Measurements from ENCODE around the gene CAMKMT.
"Not testable (repeated sequence)": the region's sequence is repeated elsewhere in the genome, so short reads cannot be mapped to it uniquely, and the experiment has no call there.

CAMKMT gene

DNA sequence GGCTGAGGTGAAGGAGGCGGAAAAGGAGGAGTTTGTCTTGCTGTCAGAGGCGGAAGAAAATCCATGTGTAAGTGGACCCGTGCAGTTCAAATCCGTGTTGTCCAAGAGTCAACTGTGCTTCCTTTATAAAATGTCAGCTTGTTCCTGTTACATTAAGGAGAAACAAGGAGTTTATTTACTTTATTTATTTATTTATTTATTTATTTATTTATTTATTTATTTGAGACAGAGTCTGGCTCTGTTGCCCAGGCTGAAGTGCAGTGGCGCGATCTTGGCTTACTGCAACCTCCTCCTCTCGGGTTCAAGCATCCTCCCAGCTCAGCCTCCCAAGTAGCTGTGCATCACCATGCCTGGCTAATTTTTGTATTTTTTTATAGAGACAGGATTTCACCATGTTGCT lies 143.9 kb downstream of the CAMKMT start:
- not testable (repeated sequence) for DNase-seq (ENCODE audit: low spot score)

DNA sequence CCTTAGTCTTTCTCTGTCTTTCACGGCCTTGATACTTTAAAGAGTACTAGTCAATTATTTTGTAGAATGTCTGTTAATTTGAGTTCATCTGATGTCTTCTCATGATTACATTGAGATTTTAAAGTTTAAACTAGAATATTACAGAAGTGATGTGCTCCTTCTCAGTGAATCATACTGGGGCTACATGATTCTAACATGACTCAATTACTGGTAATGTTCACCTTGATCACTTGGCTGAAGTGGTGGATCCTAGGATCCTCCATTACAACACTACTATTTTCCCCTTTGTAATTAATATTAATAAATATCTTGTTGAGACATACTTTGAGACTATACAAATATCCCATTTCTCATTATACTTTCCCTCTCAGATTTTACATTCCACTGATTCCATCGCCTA lies 148.5 kb downstream of the CAMKMT start:
- DNase-seq (ENCODE audit: low spot score): no peak

DNA sequence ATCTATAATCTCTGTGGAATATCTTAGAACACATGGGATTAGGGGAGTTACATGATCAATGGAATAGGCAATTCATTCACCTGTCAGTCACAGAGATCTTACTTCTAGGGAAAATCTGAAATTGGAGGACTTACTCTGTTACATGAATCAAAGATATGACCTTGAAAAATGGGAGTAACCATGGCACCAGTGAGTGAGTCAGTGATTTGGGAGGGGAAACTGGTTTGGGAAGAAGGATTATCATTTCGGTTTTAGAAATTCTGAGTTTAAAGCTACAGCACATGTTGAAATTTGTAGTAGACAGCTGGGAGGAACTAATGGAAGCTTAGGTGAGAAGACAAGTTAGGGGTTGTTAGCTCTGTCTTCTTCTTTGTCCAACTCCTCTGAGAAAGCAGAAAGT lies 153.7 kb downstream of the CAMKMT start:
- no peak for DNase-seq (ENCODE audit: low spot score)

DNA sequence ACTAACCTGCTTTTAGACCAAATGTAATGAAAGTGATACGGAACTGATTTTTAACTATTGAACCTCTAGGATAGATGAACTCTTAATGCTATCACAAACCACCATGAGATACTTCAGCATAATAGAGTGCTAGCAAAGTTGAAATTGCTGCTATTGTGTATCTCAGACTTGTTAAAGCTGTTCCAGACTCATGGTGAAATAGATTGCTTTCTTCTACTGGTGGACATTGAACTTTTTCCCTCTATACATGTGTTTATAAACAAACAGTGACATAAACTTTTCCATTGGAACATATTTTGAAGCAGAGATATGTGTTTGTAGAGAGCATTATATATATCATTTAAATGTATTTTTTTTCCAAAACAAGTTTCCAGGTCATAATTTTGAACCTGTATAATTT lies 157.3 kb downstream of the CAMKMT start:
- no peak for DNase-seq (ENCODE audit: low spot score)

DNA sequence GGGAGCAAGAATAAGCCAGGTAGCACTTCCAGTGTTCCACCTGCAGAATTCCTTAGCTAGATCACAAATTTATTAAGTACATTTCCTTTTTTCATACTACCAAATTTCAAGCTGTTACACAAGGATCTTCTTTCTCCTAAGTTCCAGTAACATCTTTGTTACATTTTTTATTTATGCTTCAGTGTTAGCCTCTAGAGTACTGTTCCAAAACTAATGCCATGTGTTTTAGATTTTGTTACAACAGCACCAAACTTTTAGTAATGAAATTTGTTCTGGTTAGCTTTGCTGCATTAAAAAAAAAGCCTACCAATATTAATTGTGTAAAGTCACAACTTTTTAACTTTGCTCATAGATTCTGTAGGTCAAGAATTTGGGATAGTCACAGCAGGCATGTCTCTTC lies 161.1 kb downstream of the CAMKMT start:
- no peak for DNase-seq (ENCODE audit: low spot score)

DNA sequence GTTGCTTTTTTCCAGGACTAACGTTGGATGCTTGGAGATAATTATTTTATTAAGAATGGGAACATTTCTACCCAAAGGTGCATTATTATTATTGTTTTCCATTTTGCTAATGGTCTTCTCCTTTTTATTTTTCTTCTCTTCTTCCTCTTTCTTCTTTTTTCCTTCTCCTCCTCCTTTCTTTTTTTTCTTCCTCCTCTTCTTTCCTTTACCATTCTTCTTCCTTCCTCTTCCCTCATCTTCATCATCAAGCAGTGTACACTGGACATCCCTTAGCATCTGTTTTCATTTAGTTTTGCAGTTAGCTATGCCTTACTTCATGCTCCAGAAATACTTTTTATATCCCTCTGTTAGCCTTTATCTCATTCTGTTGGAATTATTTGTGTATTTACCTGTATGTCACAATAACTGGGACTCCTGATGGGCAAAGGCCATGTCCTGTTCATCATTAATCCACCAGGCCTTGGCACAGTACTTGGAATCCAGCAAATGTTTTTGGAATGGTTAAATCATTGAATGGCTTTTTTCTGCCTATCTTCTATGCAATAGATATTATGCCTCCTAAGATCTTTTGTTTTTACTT lies 162.7 kb downstream of the CAMKMT start:
- no peak for DNase-seq (ENCODE audit: low spot score)

DNA sequence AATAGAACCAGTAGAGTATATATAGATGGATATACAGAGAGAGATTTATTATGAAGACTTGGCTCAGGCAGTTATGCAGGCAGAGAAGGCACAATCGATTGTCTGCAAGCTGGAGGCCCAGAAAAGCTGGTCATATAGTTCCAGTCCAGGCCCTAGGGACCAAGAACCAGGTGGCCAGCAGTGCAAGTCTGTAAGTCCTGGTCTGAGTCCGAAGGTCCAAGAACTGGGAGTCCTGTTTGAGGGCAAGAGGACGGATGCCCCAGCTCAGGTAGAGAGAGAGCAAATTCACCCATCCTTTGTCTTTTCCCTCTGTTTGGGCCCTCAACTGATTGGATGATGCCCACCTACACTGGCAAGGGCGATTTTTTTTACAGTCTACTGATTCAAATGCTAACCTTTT lies 164.6 kb downstream of the CAMKMT start:
- DNase-seq (ENCODE audit: low spot score): no peak

DNA sequence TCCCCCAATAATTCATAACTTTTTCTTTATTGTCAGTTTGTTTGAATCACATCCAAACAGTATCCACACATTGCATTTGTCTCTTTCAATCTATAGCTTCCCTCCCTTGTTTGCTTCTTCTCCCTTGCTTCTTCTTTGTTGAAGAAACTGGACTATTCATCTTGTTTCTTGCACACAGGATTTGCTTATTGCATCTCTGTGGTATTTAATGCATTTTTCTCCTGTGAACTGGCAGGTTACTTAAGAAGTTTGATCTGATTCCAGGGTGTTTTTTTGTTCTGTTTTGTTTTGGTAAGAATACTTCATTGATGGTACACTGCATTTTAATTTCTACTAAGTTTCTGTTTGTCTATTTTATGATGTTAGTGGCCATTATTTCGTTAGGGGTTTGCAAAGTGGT lies 166.8 kb downstream of the CAMKMT start:
- DNase-seq (ENCODE audit: low spot score): no peak

DNA sequence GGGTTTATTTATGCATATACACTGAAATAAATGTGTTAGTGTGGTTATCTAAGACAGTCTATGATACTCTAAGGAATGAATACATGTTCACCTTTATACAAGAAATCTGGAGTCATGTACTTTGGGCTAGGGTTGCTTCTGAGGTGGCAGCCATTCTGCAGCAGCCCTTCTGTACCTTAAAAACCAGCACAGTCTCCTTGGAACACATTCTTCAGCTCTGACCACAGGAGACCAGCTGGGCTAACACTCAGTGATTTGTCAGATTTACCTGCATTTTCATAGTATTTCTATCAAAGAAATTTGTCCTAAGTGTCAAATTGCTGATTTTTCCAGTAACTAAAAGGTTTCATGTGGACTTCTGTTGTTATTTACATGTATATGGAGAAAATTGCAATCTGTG lies 167.7 kb downstream of the CAMKMT start:
- DNase-seq (ENCODE audit: low spot score): no peak

DNA sequence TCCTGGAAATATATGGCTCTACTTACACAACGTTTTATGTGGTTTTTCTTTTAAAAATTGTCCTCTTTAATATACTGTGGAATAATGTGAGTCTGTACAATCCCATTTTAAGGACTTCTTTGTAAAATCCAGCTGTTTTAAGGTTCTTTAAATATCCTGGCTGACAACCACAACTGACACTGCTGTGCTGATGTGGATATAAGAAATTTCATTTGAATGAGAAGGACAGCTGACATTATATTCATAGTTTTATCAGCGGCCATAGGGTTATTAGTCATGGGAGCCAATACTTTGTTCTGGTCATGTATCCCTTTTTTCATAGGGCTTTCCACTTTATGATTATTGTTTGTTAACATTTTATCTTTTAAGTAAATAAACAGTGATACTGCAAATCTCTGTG lies 169.5 kb downstream of the CAMKMT start:
- no peak for DNase-seq (ENCODE audit: low spot score)

DNA sequence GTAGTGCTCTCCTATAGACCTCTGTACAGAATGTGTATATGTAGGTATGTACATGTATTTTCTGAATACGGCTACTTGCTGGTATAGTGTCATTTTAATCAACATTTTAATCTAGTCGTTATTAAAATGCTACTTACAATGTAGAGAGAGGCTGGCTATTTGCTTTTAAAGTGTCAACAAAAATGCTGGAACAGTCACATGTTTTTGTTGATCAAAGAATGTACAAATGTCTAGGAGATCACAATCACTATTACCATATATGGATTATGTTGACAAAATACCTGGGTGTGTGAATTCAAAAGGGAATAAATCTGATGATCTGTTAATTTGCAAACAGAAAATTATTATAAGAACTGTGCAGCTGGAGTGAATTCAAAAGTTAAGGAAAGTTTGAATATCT lies 170.3 kb downstream of the CAMKMT start:
- DNase-seq (ENCODE audit: low spot score): no peak

DNA sequence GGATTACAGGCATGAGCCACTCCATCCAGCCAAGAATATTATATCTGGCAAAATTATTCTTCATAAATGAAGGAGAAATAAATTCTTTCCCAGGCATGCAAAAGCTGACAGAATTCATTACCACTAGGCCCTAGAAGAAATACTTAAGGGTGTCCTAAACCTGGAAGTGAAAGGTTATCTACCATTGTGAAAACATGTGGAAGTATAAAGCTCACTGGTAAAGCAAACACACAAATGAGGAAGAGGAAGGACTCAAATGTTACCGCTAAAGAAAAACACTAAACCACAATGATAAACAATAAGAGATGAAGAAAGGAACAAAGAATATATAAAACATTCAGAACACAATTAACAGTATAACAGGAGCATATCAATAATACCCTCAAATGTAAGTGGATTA lies 171.8 kb downstream of the CAMKMT start:
- no peak for DNase-seq (ENCODE audit: low spot score)

DNA sequence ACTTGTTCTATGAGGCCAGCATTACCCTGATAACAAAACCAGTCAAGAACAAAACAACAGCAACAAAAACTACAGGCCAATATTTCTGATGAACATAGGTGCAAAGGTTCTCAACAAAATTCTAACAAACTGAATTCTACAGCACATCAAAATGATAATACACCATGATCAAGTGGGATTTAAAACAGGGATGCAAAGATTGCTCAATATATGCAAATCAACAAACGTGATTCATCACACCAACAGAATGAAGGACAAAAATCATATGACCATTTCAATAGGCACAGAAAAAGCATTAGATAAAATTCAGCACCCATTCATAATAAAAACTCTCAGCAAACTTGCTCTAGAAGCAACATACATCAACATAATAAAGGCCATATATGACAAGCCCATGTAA lies 173.6 kb downstream of the CAMKMT start:
- no peak for DNase-seq (ENCODE audit: low spot score)

DNA sequence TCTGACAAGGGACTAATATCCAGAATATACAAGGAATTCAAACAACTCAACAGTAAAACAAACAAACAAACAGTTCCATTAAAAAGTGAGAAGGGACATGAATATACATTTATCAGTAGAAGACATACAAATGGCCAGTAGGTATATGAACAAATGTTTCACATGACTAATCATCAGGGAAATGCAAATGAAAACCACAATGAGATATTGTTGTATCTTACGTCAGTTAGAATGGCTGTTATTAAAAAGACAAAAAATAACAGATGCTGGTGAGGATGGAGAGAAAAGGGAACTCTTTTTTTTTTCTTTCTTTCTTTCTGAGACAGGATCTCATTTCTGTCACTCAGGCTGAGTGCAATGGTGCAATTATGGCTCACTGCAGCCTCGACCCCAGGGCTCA lies 175.5 kb downstream of the CAMKMT start:
- DNase-seq (ENCODE audit: low spot score): peak; percentile 38

DNA sequence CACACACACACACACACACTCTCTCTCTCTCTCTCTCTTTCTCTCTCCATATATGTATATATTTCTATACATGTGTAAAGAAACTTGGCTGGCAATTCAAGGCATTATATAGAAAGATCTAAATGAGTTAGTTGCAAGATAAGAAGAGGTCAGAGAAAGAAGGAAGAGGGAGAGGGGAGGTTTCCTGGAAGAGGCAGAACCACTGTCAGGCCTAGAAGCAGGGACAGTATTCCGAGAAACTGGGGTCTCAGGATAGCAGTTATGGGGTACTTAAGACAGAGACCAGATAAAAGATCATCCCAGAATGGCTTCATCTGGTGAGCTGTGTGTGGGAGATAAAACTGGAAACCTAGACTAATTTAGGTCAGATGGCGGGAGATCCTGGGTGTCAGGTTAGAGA lies 180.8 kb downstream of the CAMKMT start:
- DNase-seq (ENCODE audit: low spot score): no peak

DNA sequence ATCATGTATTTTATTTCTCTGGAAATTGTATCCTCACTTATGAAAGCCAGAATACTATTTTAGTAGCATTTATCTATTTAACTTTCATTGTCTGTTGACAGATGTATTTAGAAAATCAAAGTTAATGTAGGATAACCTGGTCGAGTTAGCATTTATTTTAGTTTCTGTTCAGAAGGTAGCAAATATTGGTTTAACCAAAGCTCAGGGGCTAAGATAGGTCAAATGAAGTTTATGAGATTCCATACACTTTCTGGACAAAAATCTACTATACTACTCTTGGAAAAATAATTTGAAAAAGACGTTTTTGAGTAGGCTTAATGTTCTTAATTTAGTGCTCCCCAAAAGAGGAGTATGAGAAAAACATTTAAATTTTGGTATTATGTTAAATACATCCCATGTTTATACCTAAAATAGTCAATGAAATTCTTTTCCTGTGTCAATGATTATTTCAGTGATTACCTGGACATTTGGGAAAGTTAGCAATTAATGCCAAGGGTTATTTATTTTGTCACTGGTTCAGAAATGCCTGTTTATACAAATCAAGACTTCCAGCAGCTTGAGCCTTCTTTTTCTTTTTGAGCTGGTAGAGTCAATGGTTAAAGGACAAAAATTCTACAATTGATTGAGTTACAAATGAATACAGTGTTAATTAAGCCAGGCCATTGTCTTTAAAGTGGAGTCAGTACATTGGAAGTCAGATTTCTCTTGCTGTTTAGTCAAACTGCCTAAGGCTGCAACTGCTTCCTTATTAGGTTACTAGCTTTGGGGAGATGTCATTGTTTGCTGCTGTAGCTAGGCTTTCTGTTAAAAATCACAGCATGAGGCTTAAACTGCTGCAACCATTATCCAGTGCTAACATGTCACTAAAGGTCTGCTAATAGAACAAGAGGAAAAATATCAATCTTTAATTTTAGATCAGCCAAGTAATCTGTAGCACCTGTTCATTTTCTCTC lies 182.3 kb downstream of the CAMKMT start:
- no peak for DNase-seq (ENCODE audit: low spot score)

DNA sequence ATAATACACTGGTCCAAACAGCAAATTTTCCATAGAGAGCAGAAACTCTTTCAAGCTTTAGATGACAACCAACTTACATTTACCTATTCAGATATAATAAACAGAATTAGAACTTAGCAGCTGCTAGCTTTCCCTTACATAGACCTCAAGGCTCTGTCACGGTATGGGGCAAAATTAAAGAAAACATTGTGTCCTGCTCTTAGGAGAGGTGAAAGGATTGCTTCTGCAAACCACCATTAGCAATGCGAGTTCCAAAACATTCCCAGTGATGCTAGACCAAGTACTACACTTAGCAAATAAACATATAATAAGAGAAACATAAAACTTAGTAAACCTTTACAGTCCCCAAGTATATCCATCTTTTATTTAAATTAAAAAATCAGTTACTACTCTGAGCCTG lies 183.3 kb downstream of the CAMKMT start:
- DNase-seq (ENCODE audit: low spot score): no peak

DNA sequence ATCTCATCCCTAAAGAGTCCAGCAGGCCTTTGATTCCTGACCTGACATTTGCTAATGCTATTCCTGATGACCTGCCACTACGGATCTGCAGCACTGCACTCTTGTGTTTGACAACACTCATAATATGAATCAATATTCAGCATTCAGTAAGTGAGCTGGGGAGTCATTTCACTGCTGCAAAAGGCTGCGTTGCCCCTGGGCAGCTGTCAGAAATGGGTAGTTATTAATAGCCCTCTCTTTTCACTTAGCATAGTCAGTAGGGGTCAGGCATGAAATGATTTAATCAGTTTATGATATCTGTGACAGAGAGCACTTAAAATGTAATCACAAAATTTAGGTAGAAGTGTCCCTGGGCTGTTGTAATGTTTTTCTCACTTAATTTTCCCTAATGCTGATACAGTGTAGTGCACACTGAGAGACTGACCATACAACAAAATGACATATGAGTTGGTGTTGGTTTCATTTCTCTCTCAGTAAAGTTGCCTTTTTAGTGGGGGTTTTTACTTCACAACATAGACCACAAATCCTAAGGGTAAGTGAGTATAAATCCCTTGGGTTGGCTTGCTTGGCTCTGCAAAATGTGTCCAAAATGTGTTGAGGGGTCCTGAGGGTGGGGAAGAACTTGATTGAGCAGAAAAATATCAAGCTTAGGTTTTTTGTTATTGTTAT lies 184.8 kb downstream of the CAMKMT start:
- no peak for DNase-seq (ENCODE audit: low spot score)

DNA sequence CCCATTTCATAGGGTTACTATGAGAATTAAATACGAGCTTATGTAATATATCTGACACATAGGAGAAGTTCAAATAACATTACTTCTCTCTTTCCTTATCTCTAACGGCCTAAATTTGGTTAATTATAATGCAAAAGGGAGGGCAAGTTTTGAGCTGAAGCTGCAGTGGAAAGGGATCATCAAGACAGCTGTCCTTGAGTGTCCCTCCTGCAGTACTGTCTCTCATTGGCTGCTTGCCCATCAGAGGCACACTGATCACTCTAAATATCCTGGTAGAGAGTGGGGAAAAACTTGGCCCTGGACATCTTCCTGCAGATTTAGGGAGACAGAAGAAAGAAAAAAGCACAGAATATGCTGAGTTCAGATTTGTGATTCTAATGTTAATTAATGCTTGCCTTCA lies 186.0 kb downstream of the CAMKMT start:
- DNase-seq (ENCODE audit: low spot score): no peak

DNA sequence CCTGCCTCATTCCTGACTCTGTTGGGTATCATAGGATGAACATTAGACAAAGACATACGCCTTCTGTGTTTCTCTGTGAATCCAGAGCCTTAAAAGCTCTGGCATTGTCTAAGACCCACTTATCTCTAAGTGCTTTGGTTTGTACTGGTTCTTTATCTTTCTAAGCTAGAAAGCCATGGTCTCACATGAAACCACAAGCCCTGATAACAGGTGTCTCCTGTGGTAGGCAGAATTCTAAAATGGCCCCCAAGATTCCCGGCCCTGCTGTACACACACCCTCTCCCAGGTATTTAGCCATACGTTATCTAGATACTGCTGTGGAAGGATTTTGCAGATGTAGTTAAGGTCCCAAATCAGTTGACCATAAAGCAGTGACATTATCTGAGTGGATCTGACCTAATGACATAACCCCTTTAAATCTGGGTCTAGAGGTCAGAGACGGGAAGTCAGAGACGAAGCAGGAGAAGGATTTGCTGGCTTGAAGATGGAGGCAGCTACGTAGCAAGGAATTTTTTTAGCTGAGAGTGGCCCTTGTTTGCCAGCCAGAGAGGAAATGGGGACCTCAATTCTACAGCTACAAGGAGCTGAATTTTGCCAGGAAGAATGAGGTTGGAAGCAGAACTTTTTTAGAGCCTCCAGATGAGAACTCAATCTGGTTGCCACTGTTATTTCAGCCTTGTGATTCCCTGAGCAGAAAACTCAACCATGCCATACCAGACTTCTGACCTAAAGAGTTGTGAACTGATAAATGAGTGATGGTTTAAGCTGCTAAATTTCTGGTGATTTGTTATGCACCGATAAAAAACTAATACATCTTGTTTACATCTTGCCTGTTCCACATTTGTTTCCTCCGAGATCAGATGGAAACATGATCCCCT lies 186.7 kb downstream of the CAMKMT start:
- DNase-seq (ENCODE audit: low spot score): no peak

DNA sequence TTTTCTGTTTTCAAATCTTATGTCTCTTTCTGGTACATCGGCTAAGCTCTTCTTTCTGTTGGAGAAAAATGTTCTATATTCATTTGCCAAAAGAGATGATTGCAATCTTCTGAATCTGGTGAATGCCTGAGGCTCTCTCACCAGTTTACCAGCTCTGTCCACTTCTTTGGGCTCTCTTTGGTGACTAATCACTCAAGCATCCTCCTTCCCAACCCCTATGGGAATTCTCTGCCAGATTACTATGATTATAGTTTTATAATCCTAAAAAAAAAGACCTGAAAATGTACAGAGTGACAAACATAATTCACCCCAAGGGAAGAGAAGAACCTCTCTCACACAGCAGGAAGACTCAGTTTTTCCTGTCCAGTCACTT lies 187.3 kb downstream of the CAMKMT start:
- DNase-seq (ENCODE audit: low spot score): no peak

DNA sequence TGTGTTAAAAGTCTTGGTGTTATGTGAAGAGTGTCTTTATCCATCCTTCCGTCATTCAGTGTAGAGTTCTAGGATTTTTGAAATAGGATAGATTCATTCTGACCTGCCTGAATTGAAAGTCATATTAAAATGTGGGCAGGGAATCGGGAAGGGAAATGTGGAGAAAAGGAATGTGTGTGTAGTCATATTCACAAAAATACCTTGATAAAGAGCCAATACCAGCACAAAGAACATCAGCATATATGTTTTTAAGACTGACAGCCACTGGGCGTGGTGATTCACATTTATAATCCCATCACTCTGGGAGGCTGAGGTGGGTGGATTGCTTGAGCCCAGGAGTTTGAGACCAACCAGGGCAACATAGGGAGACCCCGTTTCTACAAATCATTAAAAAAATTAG lies 188.1 kb downstream of the CAMKMT start:
- no peak for DNase-seq (ENCODE audit: low spot score)

Measured in NAMALWA (cell line).